Progenitor cell of endocrine pancreas (in vitro differentiated cells): ENCODE measurements around the gene GTF3C1. TPM values are rescaled to one million over a fixed set of nuclear protein-coding genes. Genes with fewer than 3 reads are reported as not detected.

Experiments used
- DNase-seq: peaks from one replicate; pipeline ENCODE4 v3.0.0; 2021; ENCODE audit warnings: low spot score; ENCODE audit not compliant: unreplicated experiment
- H3K27ac Mint-ChIP-seq: 2 replicates; pipeline ENCODE4 v1.8.0; 2021; ENCODE audit warnings: mild to moderate bottlenecking, moderate library complexity, mixed read lengths
- H3K27me3 Mint-ChIP-seq: 2 replicates; pipeline ENCODE4 v1.8.0; 2021; ENCODE audit warnings: mixed read lengths
- H3K36me3 Mint-ChIP-seq: 2 replicates; pipeline ENCODE4 v1.8.0; 2022; ENCODE audit warnings: mixed read lengths; ENCODE audit not compliant: insufficient read depth
- H3K4me1 Mint-ChIP-seq: 2 replicates; pipeline ENCODE4 v1.8.0; 2021; ENCODE audit warnings: low read depth, mixed read lengths
- H3K4me3 Mint-ChIP-seq: 2 replicates; pipeline ENCODE4 v1.8.0; 2021; ENCODE audit warnings: low read depth, mild to moderate bottlenecking, moderate library complexity, mixed read lengths
- H3K9me3 Mint-ChIP-seq: 2 replicates; pipeline ENCODE4 v1.8.0; 2021; ENCODE audit warnings: low read depth, mixed read lengths
- total RNA-seq: library from RNA; stranded (reverse); gene quantifications from 2 replicates; pipeline ENCODE4 v1.2.1, GENCODE V29; 2021
- TF ChIP-seq, protein P1 (sequence below): fragments of 200-600 bp; sonication (generic); IDR thresholded peaks from one replicate; pipeline ENCODE4 v1.5.0; 2021; ENCODE audit warnings: antibody characterized with exemption, mild to moderate bottlenecking; ENCODE audit not compliant: unreplicated experiment

GTF3C1 gene
- total RNA-seq, 1 donor from 2014 or later = 106 TPM

DNA sequence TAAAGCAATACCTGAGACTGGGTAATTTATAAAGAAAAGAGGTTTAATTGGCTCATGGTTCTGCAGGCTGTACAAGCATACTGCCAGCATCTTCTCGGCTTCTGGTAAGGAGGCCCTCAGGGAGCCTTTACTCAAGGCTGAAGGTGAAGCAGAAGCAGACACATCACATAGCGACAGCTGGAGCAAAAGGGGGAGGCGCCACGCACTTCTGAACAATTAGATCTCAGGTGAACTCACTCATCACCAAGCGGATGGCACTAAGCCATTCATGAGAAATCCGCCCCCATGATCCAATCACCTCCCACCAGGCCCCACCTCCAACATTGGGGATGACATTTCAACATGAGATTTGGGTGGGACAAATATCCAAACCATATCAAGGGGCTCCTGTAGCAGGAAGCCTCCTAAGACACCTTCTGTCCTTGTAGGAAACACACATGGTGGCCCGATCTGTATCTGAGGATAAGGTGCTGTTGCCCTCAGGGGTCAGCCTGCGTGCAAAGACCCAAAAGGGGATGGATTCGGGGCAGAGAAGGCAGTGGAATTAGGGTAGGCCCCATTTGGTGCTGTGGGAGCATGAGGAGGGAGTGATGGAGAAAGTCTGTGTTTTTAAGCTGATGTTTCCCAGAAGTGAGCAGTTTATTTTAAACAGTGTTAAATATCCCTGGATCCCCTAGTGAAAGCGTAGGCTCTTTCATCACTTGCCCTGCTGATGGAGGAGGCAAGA is 124.8 kb downstream of the GTF3C1 start:
- no peak overlapping the region for H3K4me3 Mint-ChIP-seq

DNA sequence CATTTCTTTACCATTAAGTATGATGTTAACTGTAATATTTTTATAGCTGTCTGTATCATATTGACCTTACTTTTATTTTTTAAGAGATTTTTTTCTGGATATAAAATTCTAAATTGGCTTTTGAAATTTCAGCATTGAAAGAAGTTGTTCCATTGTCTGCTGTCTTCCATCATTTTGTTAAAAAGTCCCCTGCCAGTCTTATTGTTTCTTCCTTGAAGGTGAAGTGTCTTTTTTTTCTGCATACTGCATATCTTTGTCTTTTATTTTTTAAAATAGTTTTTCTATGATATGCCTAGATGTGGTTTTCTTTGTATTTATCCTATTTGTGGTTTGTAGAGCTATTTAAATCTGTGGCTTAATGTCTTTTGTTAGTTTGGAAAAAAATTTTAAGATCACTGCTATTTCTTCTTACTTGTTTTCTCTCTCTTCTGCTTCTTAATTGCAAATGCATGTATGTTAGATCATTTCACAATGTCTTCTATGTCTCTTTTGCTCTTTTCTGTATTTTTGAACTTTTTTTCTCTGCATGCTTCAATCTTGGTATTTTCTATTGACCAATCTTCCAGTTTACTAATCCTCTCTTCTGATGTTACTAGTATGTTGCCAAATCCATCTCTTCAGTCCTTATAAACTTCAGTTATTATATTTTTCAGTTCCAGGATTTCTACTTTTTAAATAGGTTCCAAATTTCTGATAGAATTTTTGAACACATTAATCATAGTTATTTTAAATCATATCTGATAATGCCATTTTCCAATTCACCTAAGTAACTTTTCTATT is 127.6 kb downstream of the GTF3C1 start:
- TF ChIP-seq, protein P1, sequence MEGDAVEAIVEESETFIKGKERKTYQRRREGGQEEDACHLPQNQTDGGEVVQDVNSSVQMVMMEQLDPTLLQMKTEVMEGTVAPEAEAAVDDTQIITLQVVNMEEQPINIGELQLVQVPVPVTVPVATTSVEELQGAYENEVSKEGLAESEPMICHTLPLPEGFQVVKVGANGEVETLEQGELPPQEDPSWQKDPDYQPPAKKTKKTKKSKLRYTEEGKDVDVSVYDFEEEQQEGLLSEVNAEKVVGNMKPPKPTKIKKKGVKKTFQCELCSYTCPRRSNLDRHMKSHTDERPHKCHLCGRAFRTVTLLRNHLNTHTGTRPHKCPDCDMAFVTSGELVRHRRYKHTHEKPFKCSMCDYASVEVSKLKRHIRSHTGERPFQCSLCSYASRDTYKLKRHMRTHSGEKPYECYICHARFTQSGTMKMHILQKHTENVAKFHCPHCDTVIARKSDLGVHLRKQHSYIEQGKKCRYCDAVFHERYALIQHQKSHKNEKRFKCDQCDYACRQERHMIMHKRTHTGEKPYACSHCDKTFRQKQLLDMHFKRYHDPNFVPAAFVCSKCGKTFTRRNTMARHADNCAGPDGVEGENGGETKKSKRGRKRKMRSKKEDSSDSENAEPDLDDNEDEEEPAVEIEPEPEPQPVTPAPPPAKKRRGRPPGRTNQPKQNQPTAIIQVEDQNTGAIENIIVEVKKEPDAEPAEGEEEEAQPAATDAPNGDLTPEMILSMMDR = no peak
- peaks cover 17% of the 10 kb centered on the region for H3K9me3 Mint-ChIP-seq
- no peaks in the 10 kb centered on the region for H3K4me1 Mint-ChIP-seq
- no peaks in the 10 kb centered on the region for H3K27me3 Mint-ChIP-seq
- peaks cover 2% of the 10 kb centered on the region for H3K36me3 Mint-ChIP-seq
- DNase-seq = no peak
- H3K27ac Mint-ChIP-seq = no peak overlapping the region
- H3K4me3 Mint-ChIP-seq = no peak overlapping the region

More for the DNA sequence above, 124.8 kb downstream of the GTF3C1 start:
- H3K36me3 Mint-ChIP-seq = peaks cover 2% of the 10 kb centered on the region
- no peaks in the 10 kb centered on the region for H3K27me3 Mint-ChIP-seq
- DNase-seq = no peak
- H3K9me3 Mint-ChIP-seq = peaks cover 17% of the 10 kb centered on the region
- no peak overlapping the region for H3K27ac Mint-ChIP-seq
- H3K4me1 Mint-ChIP-seq = no peaks in the 10 kb centered on the region
- TF ChIP-seq, protein P1 = no peak

DNA sequence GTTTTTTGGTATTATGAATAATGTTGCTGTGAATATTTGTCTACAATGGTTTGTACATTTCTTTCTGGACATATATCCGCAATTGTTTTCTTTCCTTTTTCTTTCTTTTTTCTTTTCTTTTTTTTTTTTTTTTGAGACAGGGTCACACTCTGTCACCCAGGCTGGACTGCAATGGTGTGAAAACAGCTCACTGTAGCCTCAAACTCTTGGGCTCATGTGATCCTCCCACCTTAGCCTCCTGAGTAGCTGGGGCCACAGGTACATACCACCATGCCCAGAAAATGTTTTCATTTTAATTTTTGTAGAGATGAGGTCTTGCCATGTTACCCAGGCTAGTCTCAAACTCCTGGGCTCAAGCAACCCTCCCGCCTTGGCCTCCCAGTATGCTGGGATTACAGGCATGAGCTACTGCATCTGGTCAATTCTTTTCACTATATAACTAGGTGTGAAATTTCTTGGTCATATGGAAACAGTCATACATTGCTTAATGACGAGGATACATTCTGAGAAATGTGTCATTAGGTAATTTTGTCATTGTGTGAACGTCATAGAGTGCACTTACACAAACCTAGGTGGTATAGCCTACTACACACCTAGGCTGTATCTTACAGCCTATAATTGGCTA is 132.6 kb downstream of the GTF3C1 start:
- TF ChIP-seq, protein P1 = no peak
- H3K4me1 Mint-ChIP-seq = no peaks in the 10 kb centered on the region
- peaks cover 14% of the 10 kb centered on the region for H3K9me3 Mint-ChIP-seq
- H3K27me3 Mint-ChIP-seq = no peaks in the 10 kb centered on the region
- no peaks in the 10 kb centered on the region for H3K36me3 Mint-ChIP-seq
- H3K4me3 Mint-ChIP-seq = no peak overlapping the region
- no peak overlapping the region for H3K27ac Mint-ChIP-seq
- no peak for DNase-seq

DNA sequence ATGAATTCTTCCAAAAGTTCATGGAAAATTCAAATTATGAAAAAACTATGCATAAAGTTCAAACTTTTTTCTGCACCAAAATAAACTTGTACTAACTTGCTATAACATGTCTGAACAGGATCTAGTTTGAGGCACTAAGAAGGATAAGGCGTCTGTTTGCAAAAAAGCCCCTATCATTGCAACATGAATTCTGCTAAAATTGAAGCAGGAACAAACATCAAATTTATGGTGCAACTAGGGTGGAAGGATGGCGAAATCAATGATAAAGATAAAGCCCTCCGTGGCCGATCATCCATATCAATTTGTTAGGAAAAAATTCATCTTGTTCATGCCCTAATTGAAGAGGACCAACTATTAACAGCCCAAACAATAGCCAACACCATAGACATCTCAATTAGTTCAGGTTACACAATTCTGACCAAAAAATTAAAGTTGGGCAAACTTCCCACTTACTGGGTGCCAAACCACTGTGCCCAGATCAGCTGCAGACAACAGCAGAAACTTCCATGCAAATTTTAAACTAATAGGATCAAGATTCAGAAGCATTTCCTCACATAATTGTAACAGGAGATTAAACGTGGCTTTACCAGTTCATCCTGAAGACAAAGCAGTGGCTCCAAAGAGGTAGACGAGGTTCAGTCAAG is 134.8 kb downstream of the GTF3C1 start:
- TF ChIP-seq, protein P1 = no peak
- H3K9me3 Mint-ChIP-seq = peaks cover 11% of the 10 kb centered on the region
- H3K27ac Mint-ChIP-seq = no peak overlapping the region
- no peak for DNase-seq
- H3K27me3 Mint-ChIP-seq = no peaks in the 10 kb centered on the region
- no peaks in the 10 kb centered on the region for H3K36me3 Mint-ChIP-seq
- no peak overlapping the region for H3K4me3 Mint-ChIP-seq
- H3K4me1 Mint-ChIP-seq = no peaks in the 10 kb centered on the region

DNA sequence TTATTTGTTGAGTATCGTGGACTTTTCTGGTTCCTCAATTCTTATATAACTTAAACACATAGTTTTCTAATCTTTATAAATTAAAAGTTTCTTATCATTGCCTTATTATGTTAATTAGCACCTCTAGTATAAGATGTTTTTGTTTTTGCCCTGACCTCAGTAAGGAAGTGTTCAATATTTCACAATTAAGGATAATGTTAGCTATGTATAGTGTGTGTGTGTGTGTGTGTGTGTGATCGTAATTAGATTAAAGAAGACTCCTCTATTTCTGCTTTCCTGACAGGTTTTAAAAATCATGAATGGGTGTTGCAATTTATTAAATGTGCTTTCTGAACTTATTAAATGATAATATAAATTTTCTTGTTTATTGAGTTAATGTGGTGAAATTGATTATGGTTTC is 135.8 kb downstream of the GTF3C1 start:
- no peak for DNase-seq
- H3K27ac Mint-ChIP-seq = no peak overlapping the region
- peaks cover 11% of the 10 kb centered on the region for H3K9me3 Mint-ChIP-seq
- H3K4me1 Mint-ChIP-seq = no peaks in the 10 kb centered on the region
- H3K4me3 Mint-ChIP-seq = no peak overlapping the region
- TF ChIP-seq, protein P1 = no peak
- H3K27me3 Mint-ChIP-seq = no peaks in the 10 kb centered on the region
- H3K36me3 Mint-ChIP-seq = no peaks in the 10 kb centered on the region
